Ishikawa (cell line): ENCODE data around the gene PEAK1.

Source experiments
- CREB1 ChIP-seq: IDR thresholded peaks from 2 replicates; pipeline ENCODE4 v1.6.1; 2012; ENCODE audit warnings: low read depth
- EP300 ChIP-seq: IDR thresholded peaks from 2 replicates; pipeline ENCODE4 v1.6.1; 2012; ENCODE audit warnings: borderline replicate concordance
- REST ChIP-seq: IDR thresholded peaks from 2 replicates; pipeline ENCODE4 v1.6.1; 2012; ENCODE audit warnings: low read depth, mild to moderate bottlenecking
- TEAD4 ChIP-seq: IDR thresholded peaks from 2 replicates; pipeline ENCODE4 v1.6.1; 2012
- USF1 ChIP-seq: IDR thresholded peaks from 2 replicates; pipeline ENCODE4 v1.6.1; 2012
- ZBTB7A ChIP-seq: IDR thresholded peaks from 2 replicates; pipeline ENCODE4 v1.6.1; 2012; ENCODE audit warnings: low read depth
- TF ChIP-seq, protein P1 (sequence below): IDR thresholded peaks from 2 replicates; pipeline ENCODE4 v1.6.1; 2012

DNA sequence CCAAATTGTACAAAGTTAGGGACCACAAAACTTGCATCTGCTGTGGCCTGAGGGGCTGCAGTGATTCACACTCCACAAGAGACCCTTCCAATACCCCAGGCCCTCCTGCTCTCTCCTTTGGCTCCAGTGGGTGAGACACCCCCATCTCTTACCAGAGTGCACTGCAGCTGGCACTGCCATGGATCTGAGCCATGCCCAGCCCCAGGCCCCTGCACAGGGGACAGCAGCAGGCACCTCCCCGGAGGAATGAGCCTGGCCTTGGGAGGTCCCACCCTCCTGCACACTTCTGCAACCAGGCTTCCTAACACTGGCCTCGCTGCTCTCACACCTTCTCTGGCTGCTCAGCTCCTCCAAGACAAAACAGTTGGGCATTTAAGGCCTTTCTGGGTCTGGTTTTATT lies 332.7 kb downstream of the PEAK1 start:
- TF ChIP-seq ZBTB7A (no peak), REST (no peak), CREB1 (no peak), EP300 (no peak), USF1 (no peak), TEAD4 (no peak)
- TF ChIP-seq, protein P1, sequence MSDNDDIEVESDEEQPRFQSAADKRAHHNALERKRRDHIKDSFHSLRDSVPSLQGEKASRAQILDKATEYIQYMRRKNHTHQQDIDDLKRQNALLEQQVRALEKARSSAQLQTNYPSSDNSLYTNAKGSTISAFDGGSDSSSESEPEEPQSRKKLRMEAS = no peak
